RWPE2 (cell line): ENCODE data around the gene STING1.
"Not testable (repeated sequence)": the region's sequence is repeated elsewhere in the genome, so short reads cannot be mapped to it uniquely, and the experiment has no call there.

Source experiments
- ATAC-seq: fragments of 200-7000 bp; cut with Tn5 transposase; 3 replicates; pipeline ENCODE4 v1.9.1; 2021; ENCODE audit warnings: low read depth
- DNase-seq: peaks from one replicate; pipeline ENCODE4 v3.0.0-alpha.2; 2020; ENCODE audit warnings: low spot score
- H3K27ac ChIP-seq: fragments of 450-650 bp; 2 replicates; pipeline ENCODE4 v1.5.1; 2017; ENCODE audit warnings: mild to moderate bottlenecking; ENCODE audit not compliant: poor library complexity, severe bottlenecking
- H3K27me3 ChIP-seq: fragments of 250-450 bp; sonication (Bioruptor Pico); 2 replicates; pipeline ENCODE4 v1.5.1; 2021; ENCODE audit warnings: mild to moderate bottlenecking, moderate library complexity; ENCODE audit not compliant: insufficient read depth, poor library complexity, severe bottlenecking
- H3K36me3 ChIP-seq: fragments of 250-450 bp; sonication (Bioruptor Pico); 2 replicates; pipeline ENCODE4 v1.5.1; 2020; ENCODE audit warnings: low read depth, mild to moderate bottlenecking, moderate library complexity
- H3K4me1 ChIP-seq: fragments of 250-450 bp; sonication (Bioruptor Pico); 2 replicates; pipeline ENCODE4 v1.5.1; 2021; ENCODE audit warnings: mild to moderate bottlenecking, moderate library complexity; ENCODE audit not compliant: insufficient read depth, poor library complexity, severe bottlenecking
- H3K4me3 ChIP-seq: fragments of 250-450 bp; sonication (Bioruptor Pico); 2 replicates; pipeline ENCODE4 v1.5.1; 2021; ENCODE audit warnings: mild to moderate bottlenecking, moderate library complexity; ENCODE audit not compliant: severe bottlenecking
- H3K9me3 ChIP-seq: fragments of 250-450 bp; sonication (Bioruptor Pico); 2 replicates; pipeline ENCODE4 v1.5.1; 2021; ENCODE audit warnings: mild to moderate bottlenecking, moderate library complexity; ENCODE audit not compliant: severe bottlenecking
- CTCF ChIP-seq: fragments of 450-650 bp; IDR thresholded peaks from one replicate; pipeline ENCODE4 v1.5.1; 2017; ENCODE audit warnings: mild to moderate bottlenecking, moderate library complexity; ENCODE audit not compliant: poor library complexity, severe bottlenecking

Gene STING1

GRCh38 chr5:139488260-139488659 lies 5.7 kb upstream of the STING1 start:
- ATAC-seq = no peak

GRCh38 chr5:139486201-139486600 lies 3.6 kb upstream of the STING1 start:
- H3K27ac ChIP-seq = no peak overlapping the region
- H3K36me3 ChIP-seq = no peaks in the 10 kb centered on the region
- H3K27me3 ChIP-seq = no peaks in the 10 kb centered on the region
- H3K4me3 ChIP-seq = no peak overlapping the region
- ATAC-seq = no peak
- no peaks in the 10 kb centered on the region for H3K9me3 ChIP-seq
- no peak for DNase-seq
- H3K4me1 ChIP-seq = peaks cover 18% of the 10 kb centered on the region
- TF ChIP-seq CTCF = no peak

More at GRCh38 chr5:139488260-139488659, 5.7 kb upstream of the STING1 start:
- Histone ChIP-seq H3K4me1 (peaks cover under 1% of the 10 kb centered on the region), H3K27me3 (no peaks in the 10 kb centered on the region), H3K36me3 (no peaks in the 10 kb centered on the region), H3K4me3 (no peak overlapping the region), H3K27ac (no peak overlapping the region), H3K9me3 (no peaks in the 10 kb centered on the region)
- no peak for TF ChIP-seq CTCF
- no peak for DNase-seq

- not testable (repeated sequence) for ATAC-seq, H3K27me3 ChIP-seq, DNase-seq, H3K4me3 ChIP-seq, H3K9me3 ChIP-seq
- H3K4me1 ChIP-seq = peaks cover 23% of the 10 kb centered on the region
- peaks cover 15% of the 10 kb centered on the region for H3K36me3 ChIP-seq
- H3K27ac ChIP-seq = peak overlapping the region; percentile 93
Observed at GRCh38 chr5:139482890-139483208, 291 bp upstream of the STING1 start.

- Histone ChIP-seq H3K27ac (peak overlapping the region; percentile 93), H3K27me3 (no peaks in the 10 kb centered on the region), H3K9me3 (no peaks in the 10 kb centered on the region), H3K4me1 (peaks cover 23% of the 10 kb centered on the region), H3K36me3 (peaks cover 15% of the 10 kb centered on the region), H3K4me3 (peak overlapping the region; percentile 28)
- ATAC-seq (peak; percentile 46), DNase-seq (no peak)
- TF ChIP-seq CTCF = peak; percentile 59
Observed at GRCh38 chr5:139481580-139482049, 943 bp downstream of the STING1 start.

- H3K4me1 ChIP-seq = peaks cover 23% of the 10 kb centered on the region
- H3K36me3 ChIP-seq = peaks cover 17% of the 10 kb centered on the region
- H3K4me3 ChIP-seq = peak overlapping the region; percentile 28
- H3K9me3 ChIP-seq = no peaks in the 10 kb centered on the region
- no peak for TF ChIP-seq CTCF
- H3K27ac ChIP-seq = peak overlapping the region; percentile 93
- ATAC-seq (peak; percentile 15; the same call in 2 of the 3 replicates), DNase-seq (peak; percentile 75)
- no peaks in the 10 kb centered on the region for H3K27me3 ChIP-seq
Observed at GRCh38 chr5:139481122-139481533, 1.4 kb downstream of the STING1 start.

GRCh38 chr5:139479729-139480128 lies 2.8 kb downstream of the STING1 start:
- not testable (repeated sequence) for H3K9me3 ChIP-seq, H3K27me3 ChIP-seq, ATAC-seq, H3K27ac ChIP-seq, DNase-seq, H3K4me3 ChIP-seq
- Histone ChIP-seq H3K4me1 (peaks cover 28% of the 10 kb centered on the region), H3K36me3 (peaks cover 22% of the 10 kb centered on the region)

- not testable (repeated sequence) for H3K4me3 ChIP-seq, H3K27me3 ChIP-seq, H3K27ac ChIP-seq, H3K9me3 ChIP-seq, DNase-seq, ATAC-seq
- Histone ChIP-seq H3K4me1 (peaks cover 35% of the 10 kb centered on the region), H3K36me3 (peaks cover 22% of the 10 kb centered on the region)
Observed at GRCh38 chr5:139478657-139479423, 3.7 kb downstream of the STING1 start.
